ENCODE results near the gene QRSL1.
A peak's percentile ranks its signal among the peaks of the same experiment; 100 is the strongest.

Gene QRSL1

GRCh38 chr6:106684011-106684410 lies 54.6 kb downstream of the QRSL1 start:
- TF ChIP-seq CTCF (IDR thresholded peaks at IDR 0.05; ENCODE audit: low read depth, low read length), result no peak
- no peak for DNase-seq (ENCODE audit: low read depth, low spot score)
- H3K4me3 ChIP-seq (ENCODE audit: low read depth, low read length), result no peak overlapping the region
- in situ Hi-C loops (cut with HindIII; ENCODE audit: low sequenced_read_pairs), result no loop called here

- no peak overlapping the region for H3K4me3 ChIP-seq (ENCODE audit: low read depth, low read length)
- in situ Hi-C loops (cut with HindIII; ENCODE audit: low sequenced_read_pairs), result no loop called here
- DNase-seq (ENCODE audit: low read depth, low spot score), result peak; percentile 32
- TF ChIP-seq CTCF (IDR thresholded peaks at IDR 0.05; ENCODE audit: low read depth, low read length), result no peak
Observed at GRCh38 chr6:106685833-106686232, 56.5 kb downstream of the QRSL1 start.

- no peak for DNase-seq (ENCODE audit: low read depth, low spot score)
- in situ Hi-C loops (cut with HindIII; ENCODE audit: low sequenced_read_pairs), result no loop called here
- no peak for TF ChIP-seq CTCF (IDR thresholded peaks at IDR 0.05; ENCODE audit: low read depth, low read length)
- H3K4me3 ChIP-seq (ENCODE audit: low read depth, low read length), result no peak overlapping the region
Observed at GRCh38 chr6:106688177-106688951, 59.0 kb downstream of the QRSL1 start.

- in situ Hi-C loops (cut with HindIII; ENCODE audit: low sequenced_read_pairs), result no loop called here
- DNase-seq (ENCODE audit: low read depth, low spot score), result peak; percentile 77
- no peak overlapping the region for H3K4me3 ChIP-seq (ENCODE audit: low read depth, low read length)
- no peak for TF ChIP-seq CTCF (IDR thresholded peaks at IDR 0.05; ENCODE audit: low read depth, low read length)
Observed at GRCh38 chr6:106692112-106692818, 62.9 kb downstream of the QRSL1 start.

- H3K4me3 ChIP-seq (ENCODE audit: low read depth, low read length), result no peak overlapping the region
- in situ Hi-C loops (cut with HindIII; ENCODE audit: low sequenced_read_pairs), result no loop called here
- TF ChIP-seq CTCF (IDR thresholded peaks at IDR 0.05; ENCODE audit: low read depth, low read length), result no peak
- no peak for DNase-seq (ENCODE audit: low read depth, low spot score)
Observed at GRCh38 chr6:106692819-106693208, 63.4 kb downstream of the QRSL1 start.

GRCh38 chr6:106693418-106693817 lies 64.0 kb downstream of the QRSL1 start:
- in situ Hi-C loops (cut with HindIII; ENCODE audit: low sequenced_read_pairs), result no loop called here

More at GRCh38 chr6:106693418-106693817, 64.0 kb downstream of the QRSL1 start:
- H3K4me3 ChIP-seq (ENCODE audit: low read depth, low read length), result no peak overlapping the region
- no peak for DNase-seq (ENCODE audit: low read depth, low spot score)
- no peak for TF ChIP-seq CTCF (IDR thresholded peaks at IDR 0.05; ENCODE audit: low read depth, low read length)

All from astrocyte of the spinal cord (primary cell).